ENCODE data around the gene MEX3D.

DNA sequence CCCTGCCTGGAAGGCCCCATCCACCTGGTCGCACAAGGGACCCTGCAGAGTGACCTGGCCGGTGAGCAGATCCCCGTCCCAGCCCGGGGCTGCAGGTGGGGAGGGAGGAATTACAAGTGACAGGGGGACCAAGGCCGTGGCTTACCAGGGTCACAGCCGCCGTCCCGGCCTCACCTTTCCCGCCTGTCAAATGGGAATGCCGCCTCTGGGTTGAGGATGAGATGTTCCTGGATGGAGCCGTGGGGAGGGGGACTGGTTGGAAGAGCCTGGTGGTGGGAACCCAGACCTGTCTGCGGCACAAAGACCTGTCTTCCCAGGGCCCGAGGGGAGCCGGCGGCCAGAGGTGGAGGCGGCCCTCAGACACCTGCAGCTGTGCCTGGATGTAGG, 38.7 kb downstream of the MEX3D start:
- TF ChIP-seq, protein P1, sequence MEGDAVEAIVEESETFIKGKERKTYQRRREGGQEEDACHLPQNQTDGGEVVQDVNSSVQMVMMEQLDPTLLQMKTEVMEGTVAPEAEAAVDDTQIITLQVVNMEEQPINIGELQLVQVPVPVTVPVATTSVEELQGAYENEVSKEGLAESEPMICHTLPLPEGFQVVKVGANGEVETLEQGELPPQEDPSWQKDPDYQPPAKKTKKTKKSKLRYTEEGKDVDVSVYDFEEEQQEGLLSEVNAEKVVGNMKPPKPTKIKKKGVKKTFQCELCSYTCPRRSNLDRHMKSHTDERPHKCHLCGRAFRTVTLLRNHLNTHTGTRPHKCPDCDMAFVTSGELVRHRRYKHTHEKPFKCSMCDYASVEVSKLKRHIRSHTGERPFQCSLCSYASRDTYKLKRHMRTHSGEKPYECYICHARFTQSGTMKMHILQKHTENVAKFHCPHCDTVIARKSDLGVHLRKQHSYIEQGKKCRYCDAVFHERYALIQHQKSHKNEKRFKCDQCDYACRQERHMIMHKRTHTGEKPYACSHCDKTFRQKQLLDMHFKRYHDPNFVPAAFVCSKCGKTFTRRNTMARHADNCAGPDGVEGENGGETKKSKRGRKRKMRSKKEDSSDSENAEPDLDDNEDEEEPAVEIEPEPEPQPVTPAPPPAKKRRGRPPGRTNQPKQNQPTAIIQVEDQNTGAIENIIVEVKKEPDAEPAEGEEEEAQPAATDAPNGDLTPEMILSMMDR (IDR thresholded peaks at IDR 0.05), result no peak
- TF ChIP-seq ESRRA (IDR thresholded peaks at IDR 0.05; ENCODE audit: borderline replicate concordance, low read length) (no peak), KDM1A (IDR thresholded peaks at IDR 0.05; ENCODE audit: low read depth) (no peak), RNF2 (IDR thresholded peaks at IDR 0.05; ENCODE audit: borderline replicate concordance, low read depth) (no peak), POLR2A (IDR thresholded peaks at IDR 0.05; ENCODE audit: low read length) (no peak), RFX5 (IDR thresholded peaks at IDR 0.05) (no peak), BCL3 (IDR thresholded peaks at IDR 0.05) (no peak), ZFP36 (IDR thresholded peaks at IDR 0.05; ENCODE audit: borderline replicate concordance, partially characterized antibody) (no peak), PBX3 (IDR thresholded peaks at IDR 0.05) (no peak), FOXS1 (CRISPR knock-in tag; IDR thresholded peaks at IDR 0.05) (no peak)

Data from A549 (cell line).